GM12878 (cell line): Measurements from ENCODE around the gene GZF1. TPM values are rescaled to one million over a fixed set of nuclear protein-coding genes. Genes with fewer than 3 reads are reported as not detected.

ENCODE experiments used
- ASH2L ChIP-seq: fragments of 300-600, 200-600 bp; sonication (generic); IDR thresholded peaks from 2 replicates; pipeline ENCODE4 v1.6.1; 2017; ENCODE audit warnings: low read depth, mild to moderate bottlenecking, borderline replicate concordance
- ATF3 ChIP-seq: IDR thresholded peaks from 2 replicates; pipeline ENCODE4 v1.6.1; 2011; ENCODE audit warnings: low read depth, mild to moderate bottlenecking, low read length, moderate library complexity, borderline replicate concordance; ENCODE audit errors: extremely low read depth
- BACH1 ChIP-seq: fragments of 450-650 bp; IDR thresholded peaks from 2 replicates; pipeline ENCODE4 v1.6.1; 2017; ENCODE audit warnings: mild to moderate bottlenecking, borderline replicate concordance
- BCL11A ChIP-seq: IDR thresholded peaks from 2 replicates; pipeline ENCODE4 v1.6.1; 2011; ENCODE audit warnings: low read depth, low read length
- BMI1 ChIP-seq: fragments of 450-650 bp; IDR thresholded peaks from 2 replicates; pipeline ENCODE4 v1.6.1; 2016; ENCODE audit warnings: mild to moderate bottlenecking, moderate library complexity, borderline replicate concordance
- CBX5 ChIP-seq: sonication (generic); IDR thresholded peaks from 2 replicates; pipeline ENCODE4 v1.6.1; 2016; ENCODE audit warnings: low read depth, moderate library complexity, mild to moderate bottlenecking, inconsistent platforms
- CTCF ChIP-seq, 3 experiments: IDR thresholded peaks in 2 of 3; conservative IDR thresholded peaks in 1 of 3; 2 replicates each; pipeline ENCODE4 v1.5.1; 2011; ENCODE audit warnings: low read depth in 3 of 3, low read length in 3 of 3, mild to moderate bottlenecking in 3 of 3, control low read depth in 2 of 3, moderate library complexity in 2 of 3, inconsistent platforms in 1 of 3, mixed read lengths in 1 of 3; ENCODE audit not compliant: control insufficient read depth in 2 of 3, insufficient read depth in 1 of 3; ENCODE audit errors: extremely low read depth in 1 of 3
- EP300 ChIP-seq, 2 experiments: fragments of 150-350 bp in 1 of 2; IDR thresholded peaks; 2 replicates each; pipeline ENCODE4 v1.6.1; 2011 to 2012; ENCODE audit warnings: low read depth in 2 of 2, low read length in 2 of 2, borderline replicate concordance in 1 of 2, improper control_type of control experiment in 1 of 2, inconsistent platforms in 1 of 2; ENCODE audit not compliant: control insufficient read depth in 1 of 2
- ETV6 ChIP-seq, 2 experiments: fragments of 450-650 bp in 1 of 2; IDR thresholded peaks in 1 of 2; conservative IDR thresholded peaks in 1 of 2; 2 replicates each; pipeline ENCODE4 v1.6.1; 2014; ENCODE audit warnings: antibody characterized with exemption in 1 of 2, borderline replicate concordance in 1 of 2, low read depth in 1 of 2, mild to moderate bottlenecking in 1 of 2, moderate library complexity in 1 of 2
- GATAD2B ChIP-seq: fragments of 450-650 bp; conservative IDR thresholded peaks from 2 replicates; pipeline ENCODE4 v1.6.1; 2017; ENCODE audit warnings: low read depth, mild to moderate bottlenecking, moderate library complexity
- HCFC1 ChIP-seq: fragments of 150-350 bp; IDR thresholded peaks from 2 replicates; pipeline ENCODE4 v1.6.1; 2014; ENCODE audit warnings: low read length
- HDGF ChIP-seq: fragments of 450-650 bp; IDR thresholded peaks from 2 replicates; pipeline ENCODE4 v1.6.1; 2016; ENCODE audit warnings: antibody characterized with exemption
- JUNB ChIP-seq: IDR thresholded peaks from 2 replicates; pipeline ENCODE4 v1.6.1; 2016; ENCODE audit warnings: antibody characterized with exemption, mild to moderate bottlenecking
- MEF2A ChIP-seq: IDR thresholded peaks from 2 replicates; pipeline ENCODE4 v1.6.1; 2011; ENCODE audit warnings: low read depth, mild to moderate bottlenecking, low read length, moderate library complexity; ENCODE audit not compliant: insufficient read depth
- MXI1 ChIP-seq: fragments of 150-350 bp; IDR thresholded peaks from 2 replicates; pipeline ENCODE4 v1.6.1; 2011; ENCODE audit warnings: low read depth, mild to moderate bottlenecking, inconsistent platforms, low read length, improper control_type of control experiment
- NR2C1 ChIP-seq: fragments of 450-650 bp; IDR thresholded peaks from 2 replicates; pipeline ENCODE4 v1.6.1; 2017; ENCODE audit warnings: antibody characterized with exemption, mild to moderate bottlenecking, moderate library complexity
- POLR2AphosphoS2 ChIP-seq: IDR thresholded peaks from 2 replicates; pipeline ENCODE4 v1.6.1; 2011; ENCODE audit warnings: low read depth, mild to moderate bottlenecking, low read length, improper control_type of control experiment, moderate library complexity
- RAD21 ChIP-seq: IDR thresholded peaks from 2 replicates; pipeline ENCODE4 v1.6.1; 2011; ENCODE audit warnings: mild to moderate bottlenecking, low read depth, low read length, moderate library complexity; ENCODE audit not compliant: insufficient read depth
- RUNX3 ChIP-seq: IDR thresholded peaks from 2 replicates; pipeline ENCODE4 v1.6.1; 2012; ENCODE audit warnings: low read length, inconsistent platforms
- SIX5 ChIP-seq: IDR thresholded peaks from 2 replicates; pipeline ENCODE4 v1.6.1; 2011; ENCODE audit warnings: mild to moderate bottlenecking, low read depth, low read length, moderate library complexity; ENCODE audit not compliant: severe bottlenecking
- TBL1XR1 ChIP-seq: IDR thresholded peaks from 2 replicates; pipeline ENCODE4 v1.6.1; 2012; ENCODE audit warnings: low read depth, low read length, improper control_type of control experiment
- TCF12 ChIP-seq: IDR thresholded peaks from 2 replicates; pipeline ENCODE4 v1.6.1; 2011; ENCODE audit warnings: low read depth, mild to moderate bottlenecking, low read length
- polyA plus RNA-seq, 11 experiments: library from polyadenylated mRNA; depleted of rRNA in 4 of 11; unstranded in 6 of 11; stranded (reverse) in 5 of 11; fragments of >200 nt; fragmentation: Nextera tagmentation in 4 of 11; fragmentation: Illumina TruSeq in 1 of 11; extraction: Ambion mirVana in 4 of 11; extraction: Trizol in 1 of 11; gene quantifications; 1 replicate in 1 of 11; 2 replicates in 10 of 11; pipeline versions ENCODE4 v1.2.1 to v1.2.3, GENCODE V29; 2011 to 2016; ENCODE audit warnings: inconsistent platforms in 2 of 11, missing spikeins in 2 of 11, low read depth in 1 of 11
- total RNA-seq, 4 experiments: library from RNA; depleted of rRNA in 3 of 4; stranded (reverse); fragments of >200 nt in 3 of 4; fragmentation: Illumina TruSeq in 1 of 4; extraction: Trizol in 1 of 4; gene quantifications; 2 replicates each; pipeline versions ENCODE4 v1.2.1 to v1.2.3, GENCODE V29; 2013 to 2021
- TF ChIP-seq, protein P1 (sequence below): IDR thresholded peaks from 2 replicates; pipeline ENCODE4 v1.6.1; 2011; ENCODE audit warnings: borderline replicate concordance, low read depth, mild to moderate bottlenecking, moderate library complexity, low read length; ENCODE audit not compliant: insufficient read depth, poor library complexity, severe bottlenecking
- TF ChIP-seq, protein P2 (sequence below): IDR thresholded peaks from 2 replicates; pipeline ENCODE4 v1.6.1; 2012; ENCODE audit warnings: low read length, inconsistent platforms

GZF1 gene
- total and polyA plus RNA-seq, 10 of the 15 experiments (the other 5 are each of a cell fraction or from before 2014, with no cell fraction given), result 2.2 to 19.5 (median 9.7) TPM

- peak; percentile 71 for TF ChIP-seq NR2C1
- 0 out of 2 replicates have a peak, but pooled peaks have one; percentile 43 for TF ChIP-seq CBX5
- TF ChIP-seq HDGF, result no peak
- TF ChIP-seq MXI1, result peak; percentile 79
- TF ChIP-seq HCFC1, result peak; percentile 94
- 0 out of 2 replicates have a peak, but pooled peaks have one; percentile 24 for TF ChIP-seq BACH1
- TF ChIP-seq, protein P1, sequence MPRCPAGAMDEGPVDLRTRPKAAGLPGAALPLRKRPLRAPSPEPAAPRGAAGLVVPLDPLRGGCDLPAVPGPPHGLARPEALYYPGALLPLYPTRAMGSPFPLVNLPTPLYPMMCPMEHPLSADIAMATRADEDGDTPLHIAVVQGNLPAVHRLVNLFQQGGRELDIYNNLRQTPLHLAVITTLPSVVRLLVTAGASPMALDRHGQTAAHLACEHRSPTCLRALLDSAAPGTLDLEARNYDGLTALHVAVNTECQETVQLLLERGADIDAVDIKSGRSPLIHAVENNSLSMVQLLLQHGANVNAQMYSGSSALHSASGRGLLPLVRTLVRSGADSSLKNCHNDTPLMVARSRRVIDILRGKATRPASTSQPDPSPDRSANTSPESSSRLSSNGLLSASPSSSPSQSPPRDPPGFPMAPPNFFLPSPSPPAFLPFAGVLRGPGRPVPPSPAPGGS, result no peak
- no peak for TF ChIP-seq ETV6 (conservative IDR thresholded peaks at IDR 0.05 in 1 of 2, IDR thresholded peaks at IDR 0.05 in 1 of 2; ENCODE audit: borderline replicate concordance in 1 of 2, low read depth in 1 of 2)
- TF ChIP-seq CTCF (IDR thresholded peaks at IDR 0.05 in 2 of 3, conservative IDR thresholded peaks at IDR 0.05 in 1 of 3; ENCODE audit: control insufficient read depth in 2 of 3, extremely low read depth in 1 of 3, insufficient read depth in 1 of 3, low read depth in 3 of 3, low read length in 3 of 3), result peak in 2 of 3 experiments; percentile 10 to 37; a peak in 1 of 6 replicates
- TF ChIP-seq ATF3, result peak; percentile 58; the same call in 1 of the 2 replicates
- no peak for TF ChIP-seq ASH2L
- TF ChIP-seq POLR2AphosphoS2, result 0 out of 2 replicates have a peak, but pooled peaks have one; percentile 7
- TF ChIP-seq TBL1XR1, result peak; percentile 33; the same call in 1 of the 2 replicates
- peak in 1 of 2 experiments; percentile 29; a peak in 1 of 4 replicates for TF ChIP-seq EP300 (IDR thresholded peaks at IDR 0.05; ENCODE audit: borderline replicate concordance in 1 of 2, control insufficient read depth in 1 of 2, low read depth in 2 of 2, low read length in 2 of 2)
- TF ChIP-seq BMI1, result no peak
- peak; percentile 89 for TF ChIP-seq GATAD2B
- TF ChIP-seq RAD21, result no peak
- TF ChIP-seq MEF2A, result no peak
- no peak for TF ChIP-seq JUNB
- TF ChIP-seq BCL11A, result no peak
- peak; percentile 28 for TF ChIP-seq RUNX3
- TF ChIP-seq SIX5, result peak; percentile 88
- TF ChIP-seq TCF12, result 0 out of 2 replicates have a peak, but pooled peaks have one; percentile 7
- TF ChIP-seq, protein P2, sequence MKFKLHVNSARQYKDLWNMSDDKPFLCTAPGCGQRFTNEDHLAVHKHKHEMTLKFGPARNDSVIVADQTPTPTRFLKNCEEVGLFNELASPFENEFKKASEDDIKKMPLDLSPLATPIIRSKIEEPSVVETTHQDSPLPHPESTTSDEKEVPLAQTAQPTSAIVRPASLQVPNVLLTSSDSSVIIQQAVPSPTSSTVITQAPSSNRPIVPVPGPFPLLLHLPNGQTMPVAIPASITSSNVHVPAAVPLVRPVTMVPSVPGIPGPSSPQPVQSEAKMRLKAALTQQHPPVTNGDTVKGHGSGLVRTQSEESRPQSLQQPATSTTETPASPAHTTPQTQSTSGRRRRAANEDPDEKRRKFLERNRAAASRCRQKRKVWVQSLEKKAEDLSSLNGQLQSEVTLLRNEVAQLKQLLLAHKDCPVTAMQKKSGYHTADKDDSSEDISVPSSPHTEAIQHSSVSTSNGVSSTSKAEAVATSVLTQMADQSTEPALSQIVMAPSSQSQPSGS, result no peak
Observed at GRCh38 chr20:23420943-23421931, 59.3 kb downstream of the GZF1 start, which contains the start of gene NAPB (continued).
